ENCODE results near the gene DDX27. TPM values are rescaled to one million over a fixed set of nuclear protein-coding genes. Genes with fewer than 3 reads are reported as not detected.
A peak's percentile ranks its signal among the peaks of the same experiment; 100 is the strongest.

Gene DDX27
- total and polyA plus RNA-seq, 2 of the 13 experiments (the other 11 are each of a cell fraction or from before 2014, with no cell fraction given) = 42.6 to 72.8 TPM

DNA sequence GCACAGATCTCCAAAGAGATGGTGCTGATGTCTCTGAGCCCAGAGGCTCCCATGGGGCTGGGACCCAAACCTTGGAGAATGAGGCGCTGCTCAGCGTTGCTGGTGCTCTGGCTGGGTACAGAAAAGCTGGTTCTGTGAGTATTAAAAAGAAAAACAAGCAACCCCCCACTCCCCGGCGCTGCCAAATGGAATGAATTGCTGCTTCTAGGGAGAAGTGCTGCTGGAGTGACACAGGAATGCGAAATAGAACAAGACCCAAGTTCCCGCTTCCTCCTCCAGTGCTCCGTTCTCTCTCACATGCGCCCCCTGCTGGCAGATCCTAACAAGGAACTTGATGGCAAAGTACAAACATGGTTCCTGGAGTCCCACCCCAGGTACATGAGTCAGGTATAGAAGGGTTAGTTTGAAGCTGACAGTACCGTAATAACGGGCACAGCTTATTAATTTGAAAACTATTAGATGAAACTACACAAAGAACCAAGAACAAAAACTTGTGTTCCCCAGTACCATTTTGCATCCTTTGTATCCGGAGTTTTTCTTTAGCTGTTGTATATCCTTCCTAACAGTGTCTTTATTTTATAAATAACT, 2.1 kb upstream of the DDX27 start (continued):
- TF ChIP-seq, protein P1, sequence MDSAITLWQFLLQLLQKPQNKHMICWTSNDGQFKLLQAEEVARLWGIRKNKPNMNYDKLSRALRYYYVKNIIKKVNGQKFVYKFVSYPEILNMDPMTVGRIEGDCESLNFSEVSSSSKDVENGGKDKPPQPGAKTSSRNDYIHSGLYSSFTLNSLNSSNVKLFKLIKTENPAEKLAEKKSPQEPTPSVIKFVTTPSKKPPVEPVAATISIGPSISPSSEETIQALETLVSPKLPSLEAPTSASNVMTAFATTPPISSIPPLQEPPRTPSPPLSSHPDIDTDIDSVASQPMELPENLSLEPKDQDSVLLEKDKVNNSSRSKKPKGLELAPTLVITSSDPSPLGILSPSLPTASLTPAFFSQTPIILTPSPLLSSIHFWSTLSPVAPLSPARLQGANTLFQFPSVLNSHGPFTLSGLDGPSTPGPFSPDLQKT (CRISPR knock-in tag; IDR thresholded peaks at IDR 0.05; ENCODE audit: borderline replicate concordance) = no peak
- TF ChIP-seq ZNF430 (CRISPR knock-in tag; IDR thresholded peaks at IDR 0.05) (peak; percentile 46; the same call in 1 of the 2 replicates), PAWR (CRISPR knock-in tag; IDR thresholded peaks at IDR 0.05; ENCODE audit: borderline replicate concordance) (no peak), EED (CRISPR knock-in tag; IDR thresholded peaks at IDR 0.05) (no peak), ZMYM4 (CRISPR knock-in tag; IDR thresholded peaks at IDR 0.05) (peak; percentile 77), RXRA (CRISPR knock-in tag; IDR thresholded peaks at IDR 0.05) (0 out of 2 replicates have a peak, but pooled peaks have one; percentile 23), ZNF354B (CRISPR knock-in tag; IDR thresholded peaks at IDR 0.05) (no peak), ELF1 (CRISPR knock-in tag; IDR thresholded peaks at IDR 0.05) (peak; percentile 83), ZNF224 (CRISPR knock-in tag; IDR thresholded peaks at IDR 0.05) (no peak), ZNF121 (CRISPR knock-in tag; IDR thresholded peaks at IDR 0.05) (no peak), ZNF143 (CRISPR knock-in tag; IDR thresholded peaks at IDR 0.05) (no peak), POLR2AphosphoS5 (IDR thresholded peaks at IDR 0.05; ENCODE audit: low read depth, low read length) (no peak), ZBTB1 (CRISPR knock-in tag; IDR thresholded peaks at IDR 0.05; ENCODE audit: borderline replicate concordance) (no peak), ZNF569 (CRISPR knock-in tag; IDR thresholded peaks at IDR 0.05; ENCODE audit: borderline replicate concordance) (no peak), MEF2D (CRISPR knock-in tag; IDR thresholded peaks at IDR 0.05) (no peak), SMAD9 (CRISPR knock-in tag; IDR thresholded peaks at IDR 0.05) (no peak)
- TF ChIP-seq, protein P2, sequence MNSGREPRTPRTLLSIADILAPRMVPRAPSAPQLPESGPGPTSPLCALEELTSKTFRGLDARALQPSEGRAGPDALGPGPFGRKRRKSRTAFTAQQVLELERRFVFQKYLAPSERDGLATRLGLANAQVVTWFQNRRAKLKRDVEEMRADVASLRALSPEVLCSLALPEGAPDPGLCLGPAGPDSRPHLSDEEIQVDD (CRISPR knock-in tag; IDR thresholded peaks at IDR 0.05; ENCODE audit: borderline replicate concordance) = no peak
- TF ChIP-seq, protein P3, sequence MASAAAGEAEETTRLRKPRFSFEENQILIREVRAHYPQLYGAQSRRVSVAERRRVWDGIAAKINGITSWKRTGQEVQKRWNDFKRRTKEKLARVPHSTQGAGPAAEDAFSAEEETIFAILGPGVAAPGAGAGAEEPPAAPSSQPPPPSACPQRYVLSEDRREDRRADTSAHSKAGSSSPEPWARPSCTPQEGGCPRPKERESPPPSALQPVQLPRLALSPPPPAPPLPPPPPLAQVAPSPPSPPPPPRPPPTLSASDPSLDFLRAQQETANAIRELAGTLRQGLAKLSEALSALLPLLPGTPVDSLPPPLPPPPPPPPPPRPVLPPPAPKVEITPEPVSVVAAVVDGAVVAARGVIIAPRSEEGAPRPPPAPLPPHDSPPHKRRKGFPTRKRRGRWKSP (CRISPR knock-in tag; IDR thresholded peaks at IDR 0.05) = no peak
- TF ChIP-seq, protein P4, sequence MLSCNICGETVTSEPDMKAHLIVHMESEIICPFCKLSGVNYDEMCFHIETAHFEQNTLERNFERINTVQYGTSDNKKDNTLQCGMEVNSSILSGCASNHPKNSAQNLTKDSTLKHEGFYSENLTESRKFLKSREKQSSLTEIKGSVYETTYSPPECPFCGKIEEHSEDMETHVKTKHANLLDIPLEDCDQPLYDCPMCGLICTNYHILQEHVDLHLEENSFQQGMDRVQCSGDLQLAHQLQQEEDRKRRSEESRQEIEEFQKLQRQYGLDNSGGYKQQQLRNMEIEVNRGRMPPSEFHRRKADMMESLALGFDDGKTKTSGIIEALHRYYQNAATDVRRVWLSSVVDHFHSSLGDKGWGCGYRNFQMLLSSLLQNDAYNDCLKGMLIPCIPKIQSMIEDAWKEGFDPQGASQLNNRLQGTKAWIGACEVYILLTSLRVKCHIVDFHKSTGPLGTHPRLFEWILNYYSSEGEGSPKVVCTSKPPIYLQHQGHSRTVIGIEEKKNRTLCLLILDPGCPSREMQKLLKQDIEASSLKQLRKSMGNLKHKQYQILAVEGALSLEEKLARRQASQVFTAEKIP (CRISPR knock-in tag; IDR thresholded peaks at IDR 0.05; ENCODE audit: borderline replicate concordance) = no peak
- TF ChIP-seq, protein P5, sequence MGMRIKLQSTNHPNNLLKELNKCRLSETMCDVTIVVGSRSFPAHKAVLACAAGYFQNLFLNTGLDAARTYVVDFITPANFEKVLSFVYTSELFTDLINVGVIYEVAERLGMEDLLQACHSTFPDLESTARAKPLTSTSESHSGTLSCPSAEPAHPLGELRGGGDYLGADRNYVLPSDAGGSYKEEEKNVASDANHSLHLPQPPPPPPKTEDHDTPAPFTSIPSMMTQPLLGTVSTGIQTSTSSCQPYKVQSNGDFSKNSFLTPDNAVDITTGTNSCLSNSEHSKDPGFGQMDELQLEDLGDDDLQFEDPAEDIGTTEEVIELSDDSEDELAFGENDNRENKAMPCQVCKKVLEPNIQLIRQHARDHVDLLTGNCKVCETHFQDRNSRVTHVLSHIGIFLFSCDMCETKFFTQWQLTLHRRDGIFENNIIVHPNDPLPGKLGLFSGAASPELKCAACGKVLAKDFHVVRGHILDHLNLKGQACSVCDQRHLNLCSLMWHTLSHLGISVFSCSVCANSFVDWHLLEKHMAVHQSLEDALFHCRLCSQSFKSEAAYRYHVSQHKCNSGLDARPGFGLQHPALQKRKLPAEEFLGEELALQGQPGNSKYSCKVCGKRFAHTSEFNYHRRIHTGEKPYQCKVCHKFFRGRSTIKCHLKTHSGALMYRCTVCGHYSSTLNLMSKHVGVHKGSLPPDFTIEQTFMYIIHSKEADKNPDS (CRISPR knock-in tag; IDR thresholded peaks at IDR 0.05) = no peak
- TF ChIP-seq, protein P6, sequence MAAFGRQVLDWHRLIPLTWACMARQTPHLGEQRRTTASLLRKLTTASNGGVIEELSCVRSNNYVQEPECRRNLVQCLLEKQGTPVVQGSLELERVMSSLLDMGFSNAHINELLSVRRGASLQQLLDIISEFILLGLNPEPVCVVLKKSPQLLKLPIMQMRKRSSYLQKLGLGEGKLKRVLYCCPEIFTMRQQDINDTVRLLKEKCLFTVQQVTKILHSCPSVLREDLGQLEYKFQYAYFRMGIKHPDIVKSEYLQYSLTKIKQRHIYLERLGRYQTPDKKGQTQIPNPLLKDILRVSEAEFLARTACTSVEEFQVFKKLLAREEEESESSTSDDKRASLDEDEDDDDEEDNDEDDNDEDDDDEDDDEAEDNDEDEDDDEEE (CRISPR knock-in tag; IDR thresholded peaks at IDR 0.05) = no peak
- TF ChIP-seq, protein P7, sequence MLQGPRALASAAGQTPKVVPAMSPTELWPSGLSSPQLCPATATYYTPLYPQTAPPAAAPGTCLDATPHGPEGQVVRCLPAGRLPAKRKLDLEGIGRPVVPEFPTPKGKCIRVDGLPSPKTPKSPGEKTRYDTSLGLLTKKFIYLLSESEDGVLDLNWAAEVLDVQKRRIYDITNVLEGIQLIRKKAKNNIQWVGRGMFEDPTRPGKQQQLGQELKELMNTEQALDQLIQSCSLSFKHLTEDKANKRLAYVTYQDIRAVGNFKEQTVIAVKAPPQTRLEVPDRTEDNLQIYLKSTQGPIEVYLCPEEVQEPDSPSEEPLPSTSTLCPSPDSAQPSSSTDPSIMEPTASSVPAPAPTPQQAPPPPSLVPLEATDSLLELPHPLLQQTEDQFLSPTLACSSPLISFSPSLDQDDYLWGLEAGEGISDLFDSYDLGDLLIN (CRISPR knock-in tag; IDR thresholded peaks at IDR 0.05; ENCODE audit: borderline replicate concordance) = no peak
